ENCODE results near the gene TTLL13. TPM values are rescaled to one million over a fixed set of nuclear protein-coding genes. Genes with fewer than 3 reads are reported as not detected.
"Not testable (repeated sequence)": the region's sequence is repeated elsewhere in the genome, so short reads cannot be mapped to it uniquely, and the experiment has no call there.

The TTLL13 gene
- total and polyA plus RNA-seq, 2 donors = 0.05 TPM; not detected in 1

DNA sequence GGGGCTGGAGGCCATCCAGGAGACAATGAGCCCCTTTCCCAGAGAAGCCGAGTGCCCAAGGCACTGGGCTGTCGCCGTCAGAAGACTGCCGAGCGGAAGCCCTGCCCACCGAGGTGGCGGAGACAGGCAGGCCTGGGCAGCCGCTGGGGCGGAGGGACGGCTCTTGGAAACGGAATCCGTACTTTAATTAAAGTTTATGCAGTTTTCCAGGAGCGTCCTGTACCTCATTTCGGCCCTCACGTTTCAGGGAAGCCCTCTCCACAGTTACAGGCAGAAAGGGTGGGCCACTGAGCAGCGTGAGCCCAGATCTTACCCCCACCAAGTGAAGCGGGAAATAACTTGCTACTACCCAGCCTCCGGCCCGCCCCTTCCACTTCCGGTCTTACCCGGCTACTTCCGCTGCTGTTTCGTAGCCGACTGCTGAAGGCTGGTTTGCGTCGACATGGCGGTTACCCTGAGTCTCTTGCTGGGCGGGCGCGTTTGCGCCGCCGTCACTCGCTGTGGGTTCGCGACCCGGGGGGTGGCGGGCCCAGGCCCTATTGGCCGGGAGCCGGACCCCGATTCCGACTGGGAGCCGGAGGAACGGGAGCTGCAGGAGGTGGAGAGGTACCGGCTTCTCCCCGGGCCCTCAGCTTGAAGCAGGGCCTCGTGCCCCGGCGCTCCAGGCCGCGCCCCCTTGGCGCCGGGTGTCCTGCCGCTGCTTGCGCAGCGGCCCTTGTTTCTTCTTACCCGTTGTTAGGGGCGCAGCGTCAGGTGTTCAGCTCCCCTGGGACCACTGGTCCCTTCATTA is 16.1 kb downstream of the TTLL13 start, which contains the start of gene NGRN:
TSS of gene NGRN (plus strand) at position 402 of the 790 bp plus-strand sequence. CDS start at position 443, 41 bp downstream.
- H3K4me1 ChIP-seq (ENCODE audit: insufficient read depth) = peaks cover 1% of the 10 kb centered on the region
- WGBS = under 1% methylated on average over 59 of the region's 59 CpGs
- DNase-seq (ENCODE audit: extremely low spot score) = peak; percentile 89
- H3K4me3 ChIP-seq (ENCODE audit: low read depth, low read length) = peak within 1 kb of the TSS; percentile 70
- H3K27ac ChIP-seq (ENCODE audit: low read depth) = peak within 1 kb of the TSS; percentile 97
- no peaks in the 10 kb centered on the region for H3K36me3 ChIP-seq (ENCODE audit: insufficient read depth)

DNA sequence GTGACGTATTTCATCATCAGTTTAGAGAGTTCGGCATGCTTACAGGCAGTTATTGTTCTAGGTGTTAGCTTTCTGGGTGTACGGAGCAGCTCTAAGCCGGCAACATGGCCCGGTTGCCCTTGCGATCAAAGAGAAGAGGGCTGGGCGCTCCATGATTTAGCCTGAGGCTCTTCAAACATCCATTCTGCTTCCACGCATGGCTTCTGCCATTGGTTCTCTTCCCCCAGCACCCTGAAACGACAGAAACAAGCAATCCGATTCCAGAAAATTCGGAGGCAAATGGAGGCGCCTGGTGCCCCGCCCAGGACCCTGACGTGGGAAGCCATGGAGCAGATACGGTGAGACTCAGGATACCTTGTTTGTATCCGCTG is 16.7 kb downstream of the TTLL13 start:
- Histone ChIP-seq H3K27ac (ENCODE audit: low read depth) (peak overlapping the region; percentile 97), H3K36me3 (ENCODE audit: insufficient read depth) (peaks cover under 1% of the 10 kb centered on the region), H3K4me3 (ENCODE audit: low read depth, low read length) (peak overlapping the region; percentile 70), H3K4me1 (ENCODE audit: insufficient read depth) (peaks cover 1% of the 10 kb centered on the region)
- under 1% methylated on average over 16 of the region's 16 CpGs for WGBS
- peak; percentile 23 for DNase-seq (ENCODE audit: extremely low spot score)

DNA sequence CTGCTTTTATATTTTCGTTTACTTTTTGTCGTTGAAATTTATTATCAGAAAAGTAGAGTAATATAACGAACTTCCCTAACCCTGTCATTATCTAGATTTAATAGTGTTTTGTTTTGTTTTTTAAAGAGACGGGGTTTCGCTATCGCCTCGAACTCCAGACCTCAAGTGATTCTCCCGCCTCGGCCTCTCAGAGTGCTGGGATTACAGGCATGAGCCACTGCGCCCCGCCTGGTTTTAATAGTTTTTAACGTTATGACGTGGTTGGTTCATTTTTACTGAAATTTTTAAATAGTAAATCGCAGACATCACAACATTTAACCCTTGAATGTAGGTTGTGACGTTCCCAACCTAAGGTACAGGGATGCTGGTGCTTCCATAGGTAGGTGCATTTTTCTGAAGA is 17.1 kb downstream of the TTLL13 start:
- peak overlapping the region; percentile 70 for H3K4me3 ChIP-seq (ENCODE audit: low read depth, low read length)
- peaks cover 4% of the 10 kb centered on the region for H3K36me3 ChIP-seq (ENCODE audit: insufficient read depth)
- H3K27ac ChIP-seq (ENCODE audit: low read depth) = no peak overlapping the region
- H3K4me1 ChIP-seq (ENCODE audit: insufficient read depth) = peaks cover 1% of the 10 kb centered on the region
- 8% methylated on average over 15 of the region's 15 CpGs for WGBS
- DNase-seq (ENCODE audit: extremely low spot score) = no peak

DNA sequence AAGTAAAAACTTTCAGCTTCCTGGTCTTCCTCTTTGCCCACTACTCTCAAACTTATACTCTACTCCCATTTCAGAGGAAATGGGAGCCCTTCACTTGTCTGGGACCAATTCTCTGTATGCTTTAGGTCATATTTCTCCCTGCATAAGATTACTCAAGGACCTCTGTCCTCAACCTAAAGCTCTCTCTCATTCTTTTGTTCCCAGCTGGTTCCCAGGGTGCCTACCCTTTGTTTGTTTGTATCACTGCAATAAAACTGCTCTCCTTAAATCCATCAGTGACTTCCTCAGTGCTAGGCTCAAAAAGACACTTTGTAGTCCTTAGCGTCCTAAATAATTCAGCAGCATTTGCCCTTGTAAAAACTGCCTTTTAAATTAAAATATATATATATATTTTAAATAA is 19.1 kb downstream of the TTLL13 start:
- Histone ChIP-seq H3K4me1 (ENCODE audit: insufficient read depth) (peaks cover 1% of the 10 kb centered on the region), H3K36me3 (ENCODE audit: insufficient read depth) (peaks cover 9% of the 10 kb centered on the region), H3K4me3 (ENCODE audit: low read depth, low read length) (no peak overlapping the region), H3K27ac (ENCODE audit: low read depth) (no peak overlapping the region)
- 35% methylated on average over 1 of the region's 1 CpG for WGBS
- DNase-seq (ENCODE audit: extremely low spot score) = no peak

DNA sequence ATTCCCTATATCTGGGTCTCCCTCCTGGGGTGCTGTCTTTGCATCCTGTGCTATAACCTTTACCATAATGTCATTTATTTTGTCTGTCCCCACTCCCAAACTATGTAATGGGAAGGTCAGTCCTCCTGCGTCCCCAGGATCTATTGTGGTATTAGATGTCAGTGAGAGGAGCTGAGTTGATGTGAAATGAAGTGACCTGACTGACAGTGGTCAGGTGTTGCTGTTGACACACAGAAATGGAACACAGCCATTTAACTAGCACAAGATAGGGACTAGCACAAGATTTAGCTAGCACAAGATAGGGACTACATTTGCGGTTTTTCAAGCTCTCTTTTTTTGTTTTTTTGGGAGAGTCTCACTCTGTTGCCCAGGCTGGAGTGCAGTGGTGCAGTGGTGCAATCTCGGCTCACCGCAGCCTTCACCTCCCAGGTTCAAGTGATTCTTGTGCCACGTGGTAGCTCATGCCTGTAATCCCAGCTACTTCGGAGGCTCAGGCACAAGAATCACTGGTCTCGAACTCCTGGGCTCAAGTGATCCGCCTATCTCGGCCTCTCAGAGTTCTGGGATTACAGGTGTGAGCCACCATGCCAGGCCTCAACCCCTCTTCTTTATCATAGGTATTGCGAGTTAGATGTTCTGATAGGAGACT is 21.3 kb downstream of the TTLL13 start:
- Histone ChIP-seq H3K27ac (ENCODE audit: low read depth) (no peak overlapping the region), H3K4me3 (ENCODE audit: low read depth, low read length) (no peak overlapping the region), H3K4me1 (ENCODE audit: insufficient read depth) (peaks cover 1% of the 10 kb centered on the region), H3K36me3 (ENCODE audit: insufficient read depth) (peaks cover 9% of the 10 kb centered on the region)
- WGBS = 88% methylated on average over 10 of the region's 10 CpGs
- DNase-seq (ENCODE audit: extremely low spot score) = no peak

DNA sequence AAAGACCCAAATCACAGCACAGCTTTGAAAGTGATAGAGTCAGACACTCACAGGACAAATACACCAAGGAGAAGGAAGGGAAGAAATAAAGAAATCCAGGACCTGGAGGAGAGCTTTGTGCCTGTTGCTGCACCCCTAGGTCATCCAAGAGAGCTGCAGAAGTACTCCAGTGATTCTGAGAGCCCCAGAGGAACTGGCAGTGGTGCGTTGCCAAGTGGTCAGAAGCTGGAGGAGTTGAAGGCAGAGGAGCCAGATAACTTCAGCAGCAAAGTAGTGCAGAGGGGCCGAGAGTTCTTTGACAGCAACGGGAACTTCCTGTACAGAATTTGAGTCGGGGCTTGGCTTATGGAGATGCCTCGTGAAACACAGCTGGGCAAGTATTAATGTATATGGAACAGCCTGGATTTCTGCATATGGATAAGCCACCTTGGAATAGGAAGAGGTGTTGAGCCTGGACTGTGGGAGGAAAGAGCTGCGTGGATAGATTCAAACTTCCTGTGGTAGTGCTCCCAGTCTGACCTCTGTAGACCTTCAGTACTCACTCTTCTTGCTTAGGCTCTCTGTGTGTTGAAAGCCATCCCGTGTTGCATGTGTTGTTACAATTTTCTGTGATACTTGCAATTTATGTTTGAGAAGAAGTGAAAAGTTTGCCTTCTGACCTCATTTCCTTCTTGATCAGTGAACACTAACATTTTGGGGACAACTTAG is 22.3 kb downstream of the TTLL13 start:
- Histone ChIP-seq H3K36me3 (ENCODE audit: insufficient read depth) (peaks cover 9% of the 10 kb centered on the region), H3K4me1 (ENCODE audit: insufficient read depth) (peaks cover 1% of the 10 kb centered on the region), H3K27ac (ENCODE audit: low read depth) (no peak overlapping the region), H3K4me3 (ENCODE audit: low read depth, low read length) (no peak overlapping the region)
- 74% methylated on average over 7 of the region's 7 CpGs for WGBS
- DNase-seq (ENCODE audit: extremely low spot score) = no peak

DNA sequence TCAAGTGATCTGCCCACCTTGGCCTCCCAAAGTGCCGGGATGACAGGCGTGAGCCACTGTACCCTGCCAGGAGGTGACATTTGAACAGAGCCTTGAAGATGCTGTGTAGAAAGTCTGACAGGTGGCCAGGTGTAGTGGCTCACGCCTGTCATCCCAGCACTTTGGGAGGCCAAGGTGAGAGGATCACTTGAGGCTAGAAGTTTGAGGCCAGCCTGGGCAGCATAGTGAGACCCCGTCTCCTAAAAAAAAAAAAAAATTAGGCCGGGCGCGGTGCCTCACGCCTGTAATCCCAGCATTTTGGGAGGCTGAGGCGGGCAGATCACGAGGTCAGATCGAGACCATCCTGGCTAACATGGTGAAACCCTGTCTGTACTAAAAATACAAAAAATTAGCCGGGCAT is 29.1 kb downstream of the TTLL13 start:
- not testable (repeated sequence) for H3K36me3 ChIP-seq (ENCODE audit: insufficient read depth); DNase-seq (ENCODE audit: extremely low spot score); H3K4me3 ChIP-seq (ENCODE audit: low read depth, low read length); H3K27ac ChIP-seq (ENCODE audit: low read depth); H3K4me1 ChIP-seq (ENCODE audit: insufficient read depth)
- WGBS = 97% methylated on average over 12 of the region's 12 CpGs

DNA sequence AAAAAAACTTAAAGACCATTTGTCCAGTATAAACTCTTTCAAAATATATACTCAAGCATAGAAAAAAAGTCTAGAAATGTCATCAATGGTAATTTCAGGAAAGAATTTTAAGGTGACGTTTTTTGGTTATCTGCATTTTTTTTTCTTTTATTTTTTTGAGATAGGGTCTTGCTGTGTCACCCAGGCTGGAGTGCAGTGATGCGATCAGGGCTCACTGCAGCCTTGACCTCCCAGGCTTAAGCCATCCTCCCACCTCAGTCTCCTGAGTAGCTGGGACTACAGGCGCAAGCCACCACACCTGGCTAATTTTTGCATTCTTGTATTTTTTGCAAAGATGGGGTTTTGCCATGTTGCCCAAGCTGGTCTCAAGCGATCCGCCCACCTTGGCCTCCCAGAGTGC is 31.4 kb downstream of the TTLL13 start:
- WGBS = 91% methylated on average over 5 of the region's 5 CpGs
- not testable (repeated sequence) for DNase-seq (ENCODE audit: extremely low spot score); H3K36me3 ChIP-seq (ENCODE audit: insufficient read depth); H3K4me3 ChIP-seq (ENCODE audit: low read depth, low read length); H3K4me1 ChIP-seq (ENCODE audit: insufficient read depth); H3K27ac ChIP-seq (ENCODE audit: low read depth)

DNA sequence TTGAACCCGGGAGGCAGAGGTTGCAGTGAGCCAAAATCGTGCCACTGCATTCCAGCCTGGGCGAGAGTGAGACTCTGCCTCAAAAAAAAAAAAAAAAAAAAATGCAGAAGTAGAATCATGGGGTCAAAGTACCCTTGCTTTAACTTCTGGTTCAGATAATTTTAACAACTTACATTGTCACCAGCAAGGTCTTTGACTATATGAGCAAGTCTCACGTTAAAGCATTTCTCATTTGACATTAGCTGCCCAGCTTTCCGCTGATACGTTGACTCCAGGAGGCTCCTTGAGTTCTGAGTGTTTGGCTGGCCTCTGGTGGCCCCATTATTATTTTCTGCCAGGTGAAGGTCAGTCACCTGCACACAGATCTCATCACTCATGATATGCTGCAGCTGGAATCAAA is 32.3 kb downstream of the TTLL13 start:
- H3K36me3 ChIP-seq (ENCODE audit: insufficient read depth); H3K27ac ChIP-seq (ENCODE audit: low read depth); DNase-seq (ENCODE audit: extremely low spot score); H3K4me3 ChIP-seq (ENCODE audit: low read depth, low read length); H3K4me1 ChIP-seq (ENCODE audit: insufficient read depth): not testable (repeated sequence)
- WGBS = 78% methylated on average over 6 of the region's 6 CpGs

DNA sequence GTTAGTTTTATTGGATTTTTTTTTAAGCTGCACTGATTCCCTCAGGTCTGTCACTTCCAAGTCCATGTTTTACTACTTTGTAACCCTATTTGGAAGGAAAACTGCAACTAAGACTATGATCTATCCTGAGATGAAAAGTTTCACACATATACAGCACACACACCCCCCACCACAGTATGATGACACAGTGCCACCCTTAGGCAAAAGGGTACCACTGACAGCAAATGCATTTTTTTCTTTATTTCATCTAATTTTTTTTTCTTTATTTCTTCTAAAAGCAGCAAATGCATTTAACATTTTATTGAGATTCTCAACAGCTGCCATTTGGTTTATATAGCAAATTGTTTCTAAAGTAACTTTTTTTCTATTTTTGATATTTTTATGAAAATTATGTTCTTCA is 37.3 kb downstream of the TTLL13 start:
- H3K4me1 ChIP-seq (ENCODE audit: insufficient read depth) = no peaks in the 10 kb centered on the region
- DNase-seq (ENCODE audit: extremely low spot score) = no peak
- no peaks in the 10 kb centered on the region for H3K36me3 ChIP-seq (ENCODE audit: insufficient read depth)
- H3K4me3 ChIP-seq (ENCODE audit: low read depth, low read length) = no peak overlapping the region
- H3K27ac ChIP-seq (ENCODE audit: low read depth) = no peak overlapping the region

DNA sequence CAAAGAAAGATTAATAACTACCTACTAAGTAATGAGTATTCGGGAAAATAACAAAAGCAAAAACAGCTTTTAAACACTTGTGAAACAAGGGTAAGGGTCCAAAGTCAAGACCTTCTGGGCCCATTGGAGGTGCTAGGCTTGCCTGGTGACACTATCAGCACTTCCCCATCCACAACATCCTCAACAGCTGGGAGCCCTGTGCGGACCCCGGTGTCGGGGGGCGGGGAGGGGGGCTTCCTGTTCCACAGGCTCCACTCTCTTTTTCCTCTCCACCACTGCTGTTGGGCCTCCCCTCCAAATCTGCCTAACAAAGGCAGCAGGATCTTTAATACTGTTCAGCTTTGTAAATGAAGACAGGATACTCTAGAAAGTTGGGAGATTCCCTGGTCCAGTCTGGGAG is 37.7 kb downstream of the TTLL13 start:
- Histone ChIP-seq H3K4me1 (ENCODE audit: insufficient read depth) (no peaks in the 10 kb centered on the region), H3K4me3 (ENCODE audit: low read depth, low read length) (no peak overlapping the region), H3K36me3 (ENCODE audit: insufficient read depth) (no peaks in the 10 kb centered on the region), H3K27ac (ENCODE audit: low read depth) (no peak overlapping the region)
- no peak for DNase-seq (ENCODE audit: extremely low spot score)
- 39% methylated on average over 5 of the region's 5 CpGs for WGBS

DNA sequence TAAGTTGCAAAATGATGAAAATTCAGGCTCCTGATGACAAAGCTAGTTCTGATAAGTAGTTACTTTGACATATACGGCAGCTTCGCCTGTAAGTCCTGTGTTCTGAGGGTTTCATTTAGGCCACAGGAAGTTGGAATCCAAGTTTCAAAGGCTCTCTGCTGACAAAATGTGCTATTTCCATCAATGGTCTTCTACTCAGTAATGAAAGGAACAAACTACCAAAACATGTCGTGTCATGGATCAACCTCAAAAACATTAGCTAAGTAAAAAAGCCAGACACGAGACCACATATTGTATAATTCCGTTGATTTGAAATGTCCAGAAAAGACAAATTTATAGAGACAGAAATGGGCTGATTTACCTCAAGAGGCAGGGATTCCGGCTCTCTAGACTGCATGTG is 38.6 kb downstream of the TTLL13 start:
- no peaks in the 10 kb centered on the region for H3K36me3 ChIP-seq (ENCODE audit: insufficient read depth)
- H3K4me1 ChIP-seq (ENCODE audit: insufficient read depth) = no peaks in the 10 kb centered on the region
- no peak overlapping the region for H3K4me3 ChIP-seq (ENCODE audit: low read depth, low read length)
- 91% methylated on average over 6 of the region's 6 CpGs for WGBS
- DNase-seq (ENCODE audit: extremely low spot score) = no peak
- H3K27ac ChIP-seq (ENCODE audit: low read depth) = no peak overlapping the region

DNA sequence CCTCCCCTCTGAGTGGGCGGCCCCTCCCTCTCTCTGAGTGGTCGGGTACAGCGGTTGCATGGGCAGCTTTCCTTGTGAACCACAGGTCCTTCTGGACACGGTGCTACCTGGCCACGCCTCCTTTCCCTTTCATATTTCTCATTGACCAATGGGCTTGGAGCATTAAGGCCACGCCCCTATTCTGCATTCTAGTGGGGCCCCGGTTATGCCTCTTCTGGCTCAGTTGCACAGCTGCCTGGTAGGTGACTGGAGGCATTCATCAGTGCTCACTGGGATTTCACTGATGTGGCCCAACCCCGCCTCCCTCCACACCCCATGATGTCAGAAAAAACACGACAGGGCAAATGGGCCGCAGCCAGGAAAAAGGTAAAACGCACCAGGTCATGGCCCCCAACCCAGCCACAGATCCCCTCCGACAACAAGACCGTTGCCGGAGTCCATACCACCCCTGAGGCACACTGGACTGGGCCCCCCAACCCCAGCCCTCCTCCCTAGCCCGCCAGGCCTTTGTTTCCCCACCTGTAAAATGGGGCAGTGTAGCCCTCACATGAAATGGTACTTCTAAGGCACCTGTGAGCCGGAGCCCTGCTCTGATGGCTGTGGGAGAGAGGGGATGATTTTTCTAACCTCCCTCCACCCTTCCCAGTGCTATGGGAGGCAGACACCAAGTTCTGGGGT is 42.5 kb downstream of the TTLL13 start:
- H3K4me1 ChIP-seq (ENCODE audit: insufficient read depth) = no peaks in the 10 kb centered on the region
- H3K4me3 ChIP-seq (ENCODE audit: low read depth, low read length) = no peak overlapping the region
- H3K27ac ChIP-seq (ENCODE audit: low read depth) = no peak overlapping the region
- H3K36me3 ChIP-seq (ENCODE audit: insufficient read depth) = no peaks in the 10 kb centered on the region
- 86% methylated on average over 16 of the region's 16 CpGs for WGBS
- no peak for DNase-seq (ENCODE audit: extremely low spot score)

Measured in urinary bladder (tissue), 4 donors.